HEK293 (cell line): ENCODE data around the gene HMMR.

ENCODE experiments used
- ZNF140 ChIP-seq: fragments of 450-650 bp; formaldehyde crosslinking; IDR thresholded peaks from 2 replicates; pipeline ENCODE4 v1.5.1; 2016; ENCODE audit warnings: missing biosample characterization, missing genetic modification characterization
- ZNF174 ChIP-seq: fragments of 450-650 bp; formaldehyde crosslinking; IDR thresholded peaks from 2 replicates; pipeline ENCODE4 v1.5.0; 2017; ENCODE audit warnings: missing biosample characterization, mild to moderate bottlenecking, missing genetic modification characterization
- ZNF24 ChIP-seq: fragments of 450-650 bp; formaldehyde crosslinking; IDR thresholded peaks from 2 replicates; pipeline ENCODE4 v1.5.1; 2016; ENCODE audit warnings: missing biosample characterization, missing genetic modification characterization
- ZNF792 ChIP-seq: fragments of 450-650 bp; formaldehyde crosslinking; IDR thresholded peaks from 2 replicates; pipeline ENCODE4 v1.5.1; 2016; ENCODE audit warnings: missing biosample characterization, missing genetic modification characterization
- TF ChIP-seq, protein P1 (sequence below): fragments of 450-650 bp; formaldehyde crosslinking; IDR thresholded peaks from 2 replicates; pipeline ENCODE4 v1.5.1; 2016; ENCODE audit warnings: missing biosample characterization, missing genetic modification characterization
- TF ChIP-seq, protein P2 (sequence below): IDR thresholded peaks from 2 replicates; pipeline ENCODE4 v1.6.1; 2011; ENCODE audit warnings: mild to moderate bottlenecking, low read depth, low read length, borderline replicate concordance

DNA sequence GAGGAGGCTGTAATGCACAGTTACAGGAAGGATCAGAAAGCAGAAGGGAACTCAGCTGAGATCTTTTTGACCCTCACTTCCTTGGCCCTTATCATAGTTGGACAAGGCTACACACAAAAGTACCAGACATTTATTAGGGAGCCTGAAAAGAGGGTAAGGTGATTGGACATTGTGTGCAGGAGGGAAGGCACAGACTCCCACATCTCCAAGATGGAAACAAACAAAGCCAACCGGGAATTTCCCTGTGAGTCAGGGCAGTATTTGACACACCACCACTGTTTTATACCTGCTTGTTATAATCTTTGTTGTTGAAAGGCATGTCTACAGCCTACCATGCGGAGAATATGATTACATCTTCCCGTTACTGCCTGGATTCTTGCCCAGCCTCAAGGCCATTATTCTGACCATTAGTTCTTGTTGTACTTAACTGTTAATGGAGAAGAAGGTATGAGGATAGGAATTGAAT lies 26.0 kb upstream of the HMMR start:
- TF ChIP-seq, protein P1, sequence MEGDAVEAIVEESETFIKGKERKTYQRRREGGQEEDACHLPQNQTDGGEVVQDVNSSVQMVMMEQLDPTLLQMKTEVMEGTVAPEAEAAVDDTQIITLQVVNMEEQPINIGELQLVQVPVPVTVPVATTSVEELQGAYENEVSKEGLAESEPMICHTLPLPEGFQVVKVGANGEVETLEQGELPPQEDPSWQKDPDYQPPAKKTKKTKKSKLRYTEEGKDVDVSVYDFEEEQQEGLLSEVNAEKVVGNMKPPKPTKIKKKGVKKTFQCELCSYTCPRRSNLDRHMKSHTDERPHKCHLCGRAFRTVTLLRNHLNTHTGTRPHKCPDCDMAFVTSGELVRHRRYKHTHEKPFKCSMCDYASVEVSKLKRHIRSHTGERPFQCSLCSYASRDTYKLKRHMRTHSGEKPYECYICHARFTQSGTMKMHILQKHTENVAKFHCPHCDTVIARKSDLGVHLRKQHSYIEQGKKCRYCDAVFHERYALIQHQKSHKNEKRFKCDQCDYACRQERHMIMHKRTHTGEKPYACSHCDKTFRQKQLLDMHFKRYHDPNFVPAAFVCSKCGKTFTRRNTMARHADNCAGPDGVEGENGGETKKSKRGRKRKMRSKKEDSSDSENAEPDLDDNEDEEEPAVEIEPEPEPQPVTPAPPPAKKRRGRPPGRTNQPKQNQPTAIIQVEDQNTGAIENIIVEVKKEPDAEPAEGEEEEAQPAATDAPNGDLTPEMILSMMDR (tag by site-specific recombination), result no peak
- TF ChIP-seq ZNF24 (tag by site-specific recombination), result no peak
- TF ChIP-seq ZNF174 (tag by site-specific recombination), result no peak
- TF ChIP-seq ZNF792 (tag by site-specific recombination), result no peak
- TF ChIP-seq, protein P2, sequence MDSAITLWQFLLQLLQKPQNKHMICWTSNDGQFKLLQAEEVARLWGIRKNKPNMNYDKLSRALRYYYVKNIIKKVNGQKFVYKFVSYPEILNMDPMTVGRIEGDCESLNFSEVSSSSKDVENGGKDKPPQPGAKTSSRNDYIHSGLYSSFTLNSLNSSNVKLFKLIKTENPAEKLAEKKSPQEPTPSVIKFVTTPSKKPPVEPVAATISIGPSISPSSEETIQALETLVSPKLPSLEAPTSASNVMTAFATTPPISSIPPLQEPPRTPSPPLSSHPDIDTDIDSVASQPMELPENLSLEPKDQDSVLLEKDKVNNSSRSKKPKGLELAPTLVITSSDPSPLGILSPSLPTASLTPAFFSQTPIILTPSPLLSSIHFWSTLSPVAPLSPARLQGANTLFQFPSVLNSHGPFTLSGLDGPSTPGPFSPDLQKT, result no peak
- TF ChIP-seq ZNF140 (tag by site-specific recombination), result no peak
